ENCODE data around the gene VCAM1.

DNA sequence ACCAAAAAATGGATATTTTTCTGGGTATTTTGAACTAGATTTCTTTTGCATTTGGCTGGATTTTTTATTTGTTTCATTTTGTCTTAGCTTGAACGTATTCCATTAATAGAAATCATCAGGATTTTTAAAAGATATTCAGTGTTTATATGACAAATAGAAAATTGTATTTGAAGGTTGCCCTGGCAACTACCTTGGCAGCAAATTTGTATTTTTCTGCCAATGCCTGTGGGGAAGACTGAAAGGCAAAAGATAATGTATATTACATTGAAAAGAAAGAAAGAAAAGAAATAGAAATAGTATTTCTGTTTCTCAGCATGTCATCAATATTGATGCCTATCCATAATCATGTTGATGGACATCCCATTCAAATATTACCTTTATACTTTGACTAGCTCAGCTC is 16.8 kb downstream of the VCAM1 start:
- TF ChIP-seq, protein P1, sequence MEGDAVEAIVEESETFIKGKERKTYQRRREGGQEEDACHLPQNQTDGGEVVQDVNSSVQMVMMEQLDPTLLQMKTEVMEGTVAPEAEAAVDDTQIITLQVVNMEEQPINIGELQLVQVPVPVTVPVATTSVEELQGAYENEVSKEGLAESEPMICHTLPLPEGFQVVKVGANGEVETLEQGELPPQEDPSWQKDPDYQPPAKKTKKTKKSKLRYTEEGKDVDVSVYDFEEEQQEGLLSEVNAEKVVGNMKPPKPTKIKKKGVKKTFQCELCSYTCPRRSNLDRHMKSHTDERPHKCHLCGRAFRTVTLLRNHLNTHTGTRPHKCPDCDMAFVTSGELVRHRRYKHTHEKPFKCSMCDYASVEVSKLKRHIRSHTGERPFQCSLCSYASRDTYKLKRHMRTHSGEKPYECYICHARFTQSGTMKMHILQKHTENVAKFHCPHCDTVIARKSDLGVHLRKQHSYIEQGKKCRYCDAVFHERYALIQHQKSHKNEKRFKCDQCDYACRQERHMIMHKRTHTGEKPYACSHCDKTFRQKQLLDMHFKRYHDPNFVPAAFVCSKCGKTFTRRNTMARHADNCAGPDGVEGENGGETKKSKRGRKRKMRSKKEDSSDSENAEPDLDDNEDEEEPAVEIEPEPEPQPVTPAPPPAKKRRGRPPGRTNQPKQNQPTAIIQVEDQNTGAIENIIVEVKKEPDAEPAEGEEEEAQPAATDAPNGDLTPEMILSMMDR (IDR thresholded peaks at IDR 0.05): no peak
- TF ChIP-seq POLR2A (IDR thresholded peaks at IDR 0.05) (no peak), POLR2AphosphoS5 (IDR thresholded peaks at IDR 0.05) (no peak)

All from breast epithelium (tissue), 3 donors.